ENCODE results near the gene PXK. TPM values are rescaled to one million over a fixed set of nuclear protein-coding genes. Genes with fewer than 3 reads are reported as not detected.
A peak's percentile ranks its signal among the peaks of the same experiment; 100 is the strongest.
"Not testable (repeated sequence)": the region's sequence is repeated elsewhere in the genome, so short reads cannot be mapped to it uniquely, and the experiment has no call there.

PXK gene
- total RNA-seq, 2 experiments from 2014 or later: 61.7 to 64.7 TPM

GRCh38 chr3:58422756-58423325 lies 90.1 kb downstream of the PXK start:
- CTCF ChIA-PET: no interaction called here
- H3K4me3 Mint-ChIP-seq: no peak overlapping the region
- H3K27me3 Mint-ChIP-seq: no peaks in the 10 kb centered on the region
- no peak for DNase-seq
- H3K9me3 Mint-ChIP-seq (ENCODE audit: low read depth): no peaks in the 10 kb centered on the region
- no peak overlapping the region for H3K27ac Mint-ChIP-seq
- H3K36me3 Mint-ChIP-seq: peaks cover 27% of the 10 kb centered on the region
- H3K4me1 Mint-ChIP-seq: peaks cover 24% of the 10 kb centered on the region
- ATAC-seq: no peak

GRCh38 chr3:58424613-58425012 lies 91.9 kb downstream of the PXK start:
- no peak overlapping the region for H3K27ac Mint-ChIP-seq
- H3K4me1 Mint-ChIP-seq: peaks cover 19% of the 10 kb centered on the region
- H3K9me3 Mint-ChIP-seq (ENCODE audit: low read depth): no peaks in the 10 kb centered on the region
- ATAC-seq: no peak
- CTCF ChIA-PET: interaction anchor here (1.2 to 2.9 kb wide), 3 partner anchors 9 to 118 kb away, joined by 3 to 15 read pairs (median 3); partner anchors contain the start of genes HTD2 and RPP14
- H3K4me3 Mint-ChIP-seq: no peak overlapping the region
- no peak for DNase-seq
- peaks cover 34% of the 10 kb centered on the region for H3K36me3 Mint-ChIP-seq
- H3K27me3 Mint-ChIP-seq: no peaks in the 10 kb centered on the region

- no peaks in the 10 kb centered on the region for H3K9me3 Mint-ChIP-seq (ENCODE audit: low read depth)
- H3K4me3 Mint-ChIP-seq: no peak overlapping the region
- no peaks in the 10 kb centered on the region for H3K27me3 Mint-ChIP-seq
- H3K36me3 Mint-ChIP-seq: peaks cover 34% of the 10 kb centered on the region
- DNase-seq: no peak
- CTCF ChIA-PET: interaction anchor here (1.0 to 2.9 kb wide), 2 partner anchors 10 to 120 kb away, joined by 3 to 15 read pairs; partner anchors contain the start of genes HTD2 and RPP14
- H3K27ac Mint-ChIP-seq: no peak overlapping the region
- ATAC-seq: no peak
- peaks cover 10% of the 10 kb centered on the region for H3K4me1 Mint-ChIP-seq
Observed at GRCh38 chr3:58425782-58426181, 93.1 kb downstream of the PXK start.

GRCh38 chr3:58427661-58428361 lies 95.1 kb downstream of the PXK start:
- Mint-ChIP-seq H3K27ac (no peak overlapping the region), H3K36me3 (peaks cover 37% of the 10 kb centered on the region)

GRCh38 chr3:58429657-58430056 lies 97.0 kb downstream of the PXK start:
- no peaks in the 10 kb centered on the region for H3K9me3 Mint-ChIP-seq (ENCODE audit: low read depth)
- H3K36me3 Mint-ChIP-seq: peaks cover 34% of the 10 kb centered on the region
- H3K27me3 Mint-ChIP-seq: no peaks in the 10 kb centered on the region
- H3K4me1 Mint-ChIP-seq: peaks cover 24% of the 10 kb centered on the region
- CTCF ChIA-PET: interaction anchor here (0.9 to 1.9 kb wide), 6 partner anchors 14 to 124 kb away, joined by 3 to 5 read pairs (median 4); partner anchors contain the start of genes HTD2 and RPP14
- no peak for ATAC-seq
- no peak overlapping the region for H3K4me3 Mint-ChIP-seq
- no peak for DNase-seq
- no peak overlapping the region for H3K27ac Mint-ChIP-seq

More at GRCh38 chr3:58427661-58428361, 95.1 kb downstream of the PXK start:
- Mint-ChIP-seq H3K4me3 (no peak overlapping the region), H3K9me3 (ENCODE audit: low read depth) (no peaks in the 10 kb centered on the region), H3K4me1 (peaks cover 13% of the 10 kb centered on the region), H3K27me3 (no peaks in the 10 kb centered on the region)
- ATAC-seq (no peak), DNase-seq (no peak)
- CTCF ChIA-PET: interaction anchor here (0.8 to 2.1 kb wide), 3 partner anchors 10 to 122 kb away, joined by 3 to 4 read pairs (median 4); partner anchors contain the start of genes HTD2 and RPP14

GRCh38 chr3:58432905-58433304 lies 100.2 kb downstream of the PXK start:
- no peak for ATAC-seq
- H3K36me3 Mint-ChIP-seq: peaks cover 20% of the 10 kb centered on the region
- H3K27me3 Mint-ChIP-seq: peaks cover 7% of the 10 kb centered on the region
- H3K9me3 Mint-ChIP-seq (ENCODE audit: low read depth): no peaks in the 10 kb centered on the region
- no peak for DNase-seq
- peak overlapping the region; percentile 83 for H3K4me3 Mint-ChIP-seq
- H3K27ac Mint-ChIP-seq: peak overlapping the region; percentile 79
- H3K4me1 Mint-ChIP-seq: peaks cover 24% of the 10 kb centered on the region
- CTCF ChIA-PET: interaction anchor here (2.1 to 3.3 kb wide), 4 partner anchors 17 to 126 kb away, joined by 7 to 12 read pairs (median 10); partner anchors contain the start of genes HTD2, KCTD6 and RPP14

- CTCF ChIA-PET: interaction anchor here (0.7 to 3.3 kb wide), 9 partner anchors 18 to 128 kb away, joined by 3 to 12 read pairs (median 7); partner anchors contain the start of genes HTD2, KCTD6 and RPP14
- ATAC-seq (peak; percentile 97), DNase-seq (peak; percentile 93)
- peak within 1 kb of the TSS; percentile 79 for H3K27ac Mint-ChIP-seq
- peaks cover 14% of the 10 kb centered on the region for H3K36me3 Mint-ChIP-seq
- no peaks in the 10 kb centered on the region for H3K9me3 Mint-ChIP-seq (ENCODE audit: low read depth)
- H3K4me3 Mint-ChIP-seq: peak within 1 kb of the TSS; percentile 83
- peaks cover 7% of the 10 kb centered on the region for H3K27me3 Mint-ChIP-seq
- peaks cover 24% of the 10 kb centered on the region for H3K4me1 Mint-ChIP-seq
Observed at GRCh38 chr3:58433400-58434167, 100.9 kb downstream of the PXK start, which contains the start of gene PDHB. Gene PDHB (minus strand): TSS chr3:58433832. CDS start chr3:58433809, 23 bp downstream.

GRCh38 chr3:58434168-58434504 lies 101.4 kb downstream of the PXK start:
- H3K4me3 Mint-ChIP-seq: peak overlapping the region; percentile 83
- DNase-seq: no peak
- CTCF ChIA-PET: interaction anchor here (0.7 to 3.3 kb wide), 8 partner anchors 19 to 128 kb away, joined by 3 to 12 read pairs (median 6); partner anchors contain the start of genes HTD2, KCTD6 and RPP14
- H3K36me3 Mint-ChIP-seq: peaks cover 11% of the 10 kb centered on the region
- no peak for ATAC-seq
- H3K9me3 Mint-ChIP-seq (ENCODE audit: low read depth): no peaks in the 10 kb centered on the region
- peaks cover 7% of the 10 kb centered on the region for H3K27me3 Mint-ChIP-seq
- peaks cover 24% of the 10 kb centered on the region for H3K4me1 Mint-ChIP-seq
- peak overlapping the region; percentile 79 for H3K27ac Mint-ChIP-seq

GRCh38 chr3:58434511-58434910 lies 101.8 kb downstream of the PXK start:
- no peak for DNase-seq
- Mint-ChIP-seq H3K4me1 (peaks cover 24% of the 10 kb centered on the region), H3K4me3 (no peak overlapping the region), H3K27me3 (peaks cover 7% of the 10 kb centered on the region), H3K27ac (no peak overlapping the region), H3K9me3 (ENCODE audit: low read depth) (no peaks in the 10 kb centered on the region), H3K36me3 (peaks cover 8% of the 10 kb centered on the region)
- no peak for ATAC-seq
- CTCF ChIA-PET: interaction anchor here (0.7 to 3.3 kb wide), 9 partner anchors 19 to 129 kb away, joined by 3 to 12 read pairs (median 5); partner anchors contain the start of genes HTD2, KCTD6 and RPP14

GRCh38 chr3:58434990-58435389 lies 102.3 kb downstream of the PXK start:
- Mint-ChIP-seq H3K9me3 (ENCODE audit: low read depth) (no peaks in the 10 kb centered on the region), H3K4me1 (peaks cover 21% of the 10 kb centered on the region), H3K27me3 (peaks cover 7% of the 10 kb centered on the region), H3K36me3 (peaks cover 6% of the 10 kb centered on the region), H3K4me3 (no peak overlapping the region), H3K27ac (peak overlapping the region; percentile 8)
- DNase-seq (no peak), ATAC-seq (no peak)
- CTCF ChIA-PET: interaction anchor here (1.2 to 3.3 kb wide), 6 partner anchors 29 to 129 kb away, joined by 5 to 12 read pairs (median 6); partner anchors contain the start of genes HTD2, KCTD6 and RPP14

GRCh38 chr3:58437276-58437675 lies 104.6 kb downstream of the PXK start:
- not testable (repeated sequence) for H3K27ac Mint-ChIP-seq; H3K36me3 Mint-ChIP-seq; ATAC-seq; H3K27me3 Mint-ChIP-seq; H3K4me3 Mint-ChIP-seq; DNase-seq; H3K9me3 Mint-ChIP-seq (ENCODE audit: low read depth)
- H3K4me1 Mint-ChIP-seq: peaks cover 15% of the 10 kb centered on the region
- CTCF ChIA-PET: interaction anchor here (1.2 kb wide), 1 partner anchor 26 kb away, joined by 4 read pairs; no protein-coding TSS in a partner anchor

GRCh38 chr3:58440996-58441355 lies 108.3 kb downstream of the PXK start:
- not testable (repeated sequence) for H3K36me3 Mint-ChIP-seq; H3K4me3 Mint-ChIP-seq; DNase-seq; ATAC-seq; H3K27ac Mint-ChIP-seq; H3K4me1 Mint-ChIP-seq; H3K9me3 Mint-ChIP-seq (ENCODE audit: low read depth); H3K27me3 Mint-ChIP-seq
- CTCF ChIA-PET: interaction anchor here (1.6 kb wide), 1 partner anchor 16 kb away, joined by 4 read pairs; no protein-coding TSS in a partner anchor
